ENCODE data around the gene PGF. TPM values are rescaled to one million over a fixed set of nuclear protein-coding genes. Genes with fewer than 3 reads are reported as not detected.
"Not testable (repeated sequence)": the region's sequence is repeated elsewhere in the genome, so short reads cannot be mapped to it uniquely, and the experiment has no call there.

Gene PGF
- 2.6 and 3.1 TPM in 2 replicates for total RNA-seq (2014; rRNA removed; shearing (Covaris generic))

- DNase-seq (ENCODE audit: low spot score) = peak; percentile 24
These were observed at the start of gene PGF for GRCh38 chr14:74955229-74956026. Gene PGF, minus strand, starts transcription at chr14:74955597. Its CDS starts 355 bp downstream, at chr14:74955242.

GRCh38 chr14:75003250-75004027, 48.0 kb upstream of the PGF start:
- no peak for DNase-seq (ENCODE audit: low spot score)

- DNase-seq (ENCODE audit: low spot score) = peak; percentile 93
These were observed 47.2 kb upstream of the PGF start, which contains the start of gene EIF2B2 for GRCh38 chr14:75002392-75003249. Gene EIF2B2, plus strand, starts transcription at chr14:75002921. Its CDS starts 70 bp downstream, at chr14:75002991.

- no peak for DNase-seq (ENCODE audit: low spot score)
These were observed 46.5 kb upstream of the PGF start for GRCh38 chr14:75001899-75002298.

- no peak for DNase-seq (ENCODE audit: low spot score)
These were observed 45.9 kb upstream of the PGF start for GRCh38 chr14:75001261-75001660.

- DNase-seq (ENCODE audit: low spot score) = not testable (repeated sequence)
These were observed 40.4 kb upstream of the PGF start for GRCh38 chr14:74995781-74996180.

- not testable (repeated sequence) for DNase-seq (ENCODE audit: low spot score)
These were observed 38.8 kb upstream of the PGF start for GRCh38 chr14:74994182-74994581.

GRCh38 chr14:74988993-74989392, 33.6 kb upstream of the PGF start:
- no peak for DNase-seq (ENCODE audit: low spot score)

GRCh38 chr14:74988131-74988530, 32.7 kb upstream of the PGF start:
- DNase-seq (ENCODE audit: low spot score) = no peak

GRCh38 chr14:74985806-74986205, 30.4 kb upstream of the PGF start:
- no peak for DNase-seq (ENCODE audit: low spot score)

GRCh38 chr14:74985028-74985310, 29.6 kb upstream of the PGF start:
- DNase-seq (ENCODE audit: low spot score) = no peak

- DNase-seq (ENCODE audit: low spot score) = no peak
These were observed 29.0 kb upstream of the PGF start for GRCh38 chr14:74984236-74985027.

GRCh38 chr14:74983343-74983742, 27.9 kb upstream of the PGF start:
- no peak for DNase-seq (ENCODE audit: low spot score)

- no peak for DNase-seq (ENCODE audit: low spot score)
These were observed 27.3 kb upstream of the PGF start for GRCh38 chr14:74982661-74983060.

- DNase-seq (ENCODE audit: low spot score) = no peak
These were observed 26.4 kb upstream of the PGF start for GRCh38 chr14:74981833-74982232.

- no peak for DNase-seq (ENCODE audit: low spot score)
These were observed 26.0 kb upstream of the PGF start for GRCh38 chr14:74981462-74981782.

GRCh38 chr14:74980731-74981461, 25.5 kb upstream of the PGF start:
- peak; percentile 39 for DNase-seq (ENCODE audit: low spot score)

- no peak for DNase-seq (ENCODE audit: low spot score)
These were observed 25.0 kb upstream of the PGF start for GRCh38 chr14:74980398-74980730.

GRCh38 chr14:74979442-74980397, 24.3 kb upstream of the PGF start:
- DNase-seq (ENCODE audit: low spot score) = peak; percentile 46

GRCh38 chr14:74979029-74979428, 23.6 kb upstream of the PGF start:
- no peak for DNase-seq (ENCODE audit: low spot score)
